Tibial artery (tissue), 4 donors: ENCODE measurements around the gene PKDCC.

ENCODE experiments used
- DNase-seq, 2 donors: peaks; one replicate each; pipeline ENCODE4 v3.0.0-alpha.2; 2019
- H3K27ac ChIP-seq, 2 donors: fragments of 200-600 bp; sonication (generic) in 1 of 2; 1 replicate in 1 of 2; 2 replicates in 1 of 2; pipeline ENCODE4 v1.5.1; 2018 to 2019; ENCODE audit warnings: mild to moderate bottlenecking in 1 of 2
- H3K27me3 ChIP-seq, 2 donors: fragments of 200-600 bp; sonication (generic) in 1 of 2; one replicate each; pipeline versions ENCODE4 v1.5.1 to v1.6.0; 2016 to 2019
- H3K36me3 ChIP-seq, 3 donors: fragments of 200-600 bp; sonication (generic) in 2 of 3; one replicate each; pipeline ENCODE4 v1.5.1; 2016 to 2019; ENCODE audit warnings: mild to moderate bottlenecking in 2 of 3
- H3K4me1 ChIP-seq, 4 donors: fragments of 200-600 bp; sonication (generic) in 2 of 4; 1 replicate in 3 of 4; 2 replicates in 1 of 4; pipeline ENCODE4 v1.5.1; 2016 to 2019
- H3K4me3 ChIP-seq, 2 donors: fragments of 200-600 bp; sonication (generic) in 1 of 2; 1 replicate in 1 of 2; 2 replicates in 1 of 2; pipeline ENCODE4 v1.5.1; 2018 to 2019; ENCODE audit warnings: mild to moderate bottlenecking in 2 of 2
- H3K9me3 ChIP-seq, 3 donors: fragments of 200-600 bp; sonication (generic) in 1 of 3; one replicate each; pipeline ENCODE4 v1.5.1; 2016 to 2019
- CTCF ChIP-seq, 2 experiments: fragments of 200-600 bp in 1 of 2; fragments of 450-650 bp in 1 of 2; IDR thresholded peaks; one replicate each; pipeline ENCODE4 v1.5.1; 2017 to 2019; ENCODE audit warnings: antibody characterized with exemption in 2 of 2, mild to moderate bottlenecking in 1 of 2, moderate library complexity in 1 of 2
- intact Hi-C: fragments of 100-400 bp; cut with DNase I; formaldehyde crosslinking; loops from one replicate; pipeline ENCODE4 v1.15.0; 2023; ENCODE audit warnings: low total_unique reads

Gene PKDCC

GRCh38 chr2:42044939-42045338 is 2.9 kb upstream of the PKDCC start:
- TF ChIP-seq CTCF (IDR thresholded peaks at IDR 0.05) = no peak
- intact Hi-C loops = loop anchor here (10.0 kb wide), 1 partner anchor 50 kb away; no protein-coding TSS in a partner anchor
- Histone ChIP-seq H3K36me3 (no peaks in the 10 kb centered on the region), H3K4me1 (peaks cover 0 to 23% (median 19%) of the 10 kb centered on the region in 4 donors), H3K9me3 (no peaks in the 10 kb centered on the region), H3K4me3 (no peak overlapping the region), H3K27ac (peak overlapping the region in 1 of 2 donors; percentile 94), H3K27me3 (no peaks in the 10 kb centered on the region)
- no peak for DNase-seq

GRCh38 chr2:42045352-42045751 is 2.5 kb upstream of the PKDCC start:
- peak overlapping the region; percentile 86 to 94 for H3K27ac ChIP-seq
- TF ChIP-seq CTCF (IDR thresholded peaks at IDR 0.05) = no peak
- peaks cover 0 to 24% (median 19%) of the 10 kb centered on the region in 4 donors for H3K4me1 ChIP-seq
- no peak overlapping the region for H3K4me3 ChIP-seq
- no peaks in the 10 kb centered on the region for H3K36me3 ChIP-seq
- intact Hi-C loops = loop anchor here (10.0 kb wide), 1 partner anchor 51 kb away; no protein-coding TSS in a partner anchor
- no peaks in the 10 kb centered on the region for H3K27me3 ChIP-seq
- no peak for DNase-seq
- no peaks in the 10 kb centered on the region for H3K9me3 ChIP-seq

GRCh38 chr2:42045848-42046748 is 1.7 kb upstream of the PKDCC start:
- H3K27me3 ChIP-seq = no peaks in the 10 kb centered on the region
- H3K27ac ChIP-seq = peak overlapping the region; percentile 86 to 94
- intact Hi-C loops = loop anchor here (10.0 kb wide), 1 partner anchor 51 kb away; no protein-coding TSS in a partner anchor
- peaks cover 0 to 31% (median 26%) of the 10 kb centered on the region in 4 donors for H3K4me1 ChIP-seq
- H3K36me3 ChIP-seq = no peaks in the 10 kb centered on the region
- no peak for DNase-seq
- no peaks in the 10 kb centered on the region for H3K9me3 ChIP-seq
- peak overlapping the region; percentile 79 to 94 for H3K4me3 ChIP-seq
- no peak for TF ChIP-seq CTCF (IDR thresholded peaks at IDR 0.05)

GRCh38 chr2:42046819-42047487 is 868 bp upstream of the PKDCC start:
- no peak for DNase-seq
- Histone ChIP-seq H3K27ac (peak overlapping the region; percentile 86 to 94), H3K4me3 (peak overlapping the region; percentile 79 to 94), H3K9me3 (no peaks in the 10 kb centered on the region), H3K27me3 (no peaks in the 10 kb centered on the region), H3K36me3 (no peaks in the 10 kb centered on the region), H3K4me1 (peaks cover 0 to 39% (median 35%) of the 10 kb centered on the region in 4 donors)
- intact Hi-C loops = loop anchor here (10.0 kb wide), 1 partner anchor 52 kb away; no protein-coding TSS in a partner anchor
- TF ChIP-seq CTCF (IDR thresholded peaks at IDR 0.05) = no peak

GRCh38 chr2:42048299-42049220 is 739 bp downstream of the PKDCC start:
- no peak for TF ChIP-seq CTCF (IDR thresholded peaks at IDR 0.05)
- DNase-seq = peak in 1 of 2 donors; percentile 65
- Histone ChIP-seq H3K9me3 (no peaks in the 10 kb centered on the region), H3K4me3 (peak overlapping the region; percentile 79 to 94), H3K36me3 (no peaks in the 10 kb centered on the region), H3K4me1 (peaks cover 3 to 55% (median 50%) of the 10 kb centered on the region in 4 donors), H3K27me3 (no peaks in the 10 kb centered on the region), H3K27ac (peak overlapping the region; percentile 86 to 97)
- intact Hi-C loops = loop anchor here (10.0 kb wide), 1 partner anchor 54 kb away; no protein-coding TSS in a partner anchor
